MCF 10A (cell line): ENCODE measurements around the gene BCKDK. TPM values are rescaled to one million over a fixed set of nuclear protein-coding genes. Genes with fewer than 3 reads are reported as not detected.

Experiments used
- BruUV-seq: library from RNA; stranded (reverse); fragments of 400-500 nt; replicated peaks from 2 replicates; lab custom pipeline; 2021; lab: Mats Ljungman, UMichigan
- CTCF ChIA-PET: fragments of 300-600 bp; sonication (Branson Sonifier 250); formaldehyde crosslinking; extraction: SDS; loops from one replicate; lab custom pipeline; 2021; ENCODE audit warnings: antibody characterized with exemption, inconsistent platforms; lab: Yijun Ruan, JAX
- POLR2A ChIA-PET: fragments of 300-600, 350-650 bp; sonication (Branson Sonifier 250); formaldehyde crosslinking; extraction: SDS; loops from one replicate; lab custom pipeline; 2020; ENCODE audit warnings: antibody characterized with exemption, inconsistent platforms; lab: Yijun Ruan, JAX
- DNase-seq: peaks from one replicate; pipeline ENCODE4 v3.0.0-alpha.2; 2018; ENCODE audit not compliant: unreplicated experiment
- H3K27ac Mint-ChIP-seq: one replicate; pipeline ENCODE4 v1.8.0; 2022; ENCODE audit warnings: mild to moderate bottlenecking, low read depth, mixed read lengths; ENCODE audit not compliant: unreplicated experiment
- H3K27me3 Mint-ChIP-seq: one replicate; pipeline ENCODE4 v1.8.0; 2022; ENCODE audit warnings: mixed read lengths; ENCODE audit not compliant: insufficient read depth, unreplicated experiment
- H3K36me3 Mint-ChIP-seq: one replicate; pipeline ENCODE4 v1.8.0; 2022; ENCODE audit warnings: mild to moderate bottlenecking, moderate library complexity, mixed read lengths; ENCODE audit not compliant: insufficient read depth, unreplicated experiment
- H3K4me1 Mint-ChIP-seq: one replicate; pipeline ENCODE4 v1.8.0; 2022; ENCODE audit warnings: mixed read lengths; ENCODE audit not compliant: insufficient read depth, unreplicated experiment
- H3K4me3 Mint-ChIP-seq: one replicate; pipeline ENCODE4 v1.8.0; 2022; ENCODE audit warnings: mild to moderate bottlenecking, moderate library complexity, mixed read lengths; ENCODE audit not compliant: unreplicated experiment
- H3K9me3 Mint-ChIP-seq: one replicate; pipeline ENCODE4 v1.8.0; 2022; ENCODE audit warnings: mixed read lengths; ENCODE audit not compliant: unreplicated experiment
- CTCF ChIP-seq: fragments of 200-600 bp; IDR thresholded peaks from one replicate; pipeline ENCODE4 v1.8.0; 2022; ENCODE audit warnings: antibody characterized with exemption, mild to moderate bottlenecking; ENCODE audit not compliant: unreplicated experiment
- intact Hi-C: fragments of 100-400 bp; cut with micrococcal nuclease; formaldehyde crosslinking; loops from 2 replicates; pipeline ENCODE4 v1.14.1; 2022
- total RNA-seq: library from RNA; stranded (reverse); gene quantifications from 2 replicates; pipeline ENCODE4 v1.2.3, GENCODE V29; 2022

BCKDK gene
- total RNA-seq, 1 experiment from 2014 or later: 41.0 TPM

GRCh38 chr16:31118223-31119155, 10.3 kb downstream of the BCKDK start:
- H3K4me1 Mint-ChIP-seq: peaks cover 16% of the 10 kb centered on the region
- BruUV-seq: TSS peak; percentile 42
- H3K9me3 Mint-ChIP-seq: no peaks in the 10 kb centered on the region
- H3K36me3 Mint-ChIP-seq: peaks cover 64% of the 10 kb centered on the region
- intact Hi-C loops: loop anchor here (1.0 to 5.0 kb wide), 3 partner anchors 17 to 131 kb away; partner anchors contain the start of genes FUS, HSD3B7 and PRSS8
- peak overlapping the region; percentile 94 for H3K27ac Mint-ChIP-seq
- ChIA-PET CTCF (interaction anchor here (0.6 to 3.4 kb wide), 4 partner anchors 18 to 341 kb away, joined by 3 to 29 read pairs (median 5); partner anchors contain the start of gene PRSS8), POLR2A (interaction anchor here (0.6 to 7.5 kb wide), 22 partner anchors 10 to 759 kb away, joined by 3 to 201 read pairs (median 12); partner anchors contain the start of genes ARMC5, BCKDK, FUS and HSD3B7)
- DNase-seq: peak; percentile 92
- peak overlapping the region; percentile 74 for H3K4me3 Mint-ChIP-seq
- no peak for TF ChIP-seq CTCF
- H3K27me3 Mint-ChIP-seq: no peaks in the 10 kb centered on the region

- H3K4me3 Mint-ChIP-seq: no peak overlapping the region
- POLR2A ChIA-PET: interaction anchor here (3.9 to 7.5 kb wide), 2 partner anchors 14 to 26 kb away, joined by 44 to 201 read pairs; partner anchors contain the start of genes PRSS8 and VKORC1
- intact Hi-C loops: no loop called here
- TF ChIP-seq CTCF: no peak
- peaks cover 67% of the 10 kb centered on the region for H3K36me3 Mint-ChIP-seq
- no TSS peak for BruUV-seq
- H3K27me3 Mint-ChIP-seq: no peaks in the 10 kb centered on the region
- H3K4me1 Mint-ChIP-seq: peaks cover 11% of the 10 kb centered on the region
- CTCF ChIA-PET: interaction anchor here (0.7 to 2.7 kb wide), 4 partner anchors 9 to 323 kb away, joined by 3 to 25 read pairs (median 4); partner anchors contain the start of gene ZNF843
- DNase-seq: no peak
- no peaks in the 10 kb centered on the region for H3K9me3 Mint-ChIP-seq
- peak overlapping the region; percentile 94 for H3K27ac Mint-ChIP-seq
These were observed 11.9 kb downstream of the BCKDK start for GRCh38 chr16:31120129-31120528.

GRCh38 chr16:31125844-31126243, 17.7 kb downstream of the BCKDK start:
- Mint-ChIP-seq H3K4me3 (no peak overlapping the region), H3K9me3 (no peaks in the 10 kb centered on the region), H3K27ac (no peak overlapping the region), H3K4me1 (no peaks in the 10 kb centered on the region), H3K27me3 (no peaks in the 10 kb centered on the region), H3K36me3 (peaks cover 51% of the 10 kb centered on the region)
- intact Hi-C loops: no loop called here
- BruUV-seq: no TSS peak
- TF ChIP-seq CTCF: no peak
- ChIA-PET POLR2A (interaction anchor here (1.8 to 1.9 kb wide), 2 partner anchors 9 kb away, joined by 6 read pairs; partner anchors contain the start of genes KAT8 and PRSS8), CTCF (interaction anchor here (0.9 kb wide), 1 partner anchor 13 kb away, joined by 3 read pairs; no protein-coding TSS in a partner anchor)
- DNase-seq: no peak

- intact Hi-C loops: no loop called here
- Mint-ChIP-seq H3K4me1 (no peaks in the 10 kb centered on the region), H3K4me3 (no peak overlapping the region), H3K27me3 (no peaks in the 10 kb centered on the region), H3K27ac (peak overlapping the region; percentile 23), H3K36me3 (peaks cover 40% of the 10 kb centered on the region), H3K9me3 (no peaks in the 10 kb centered on the region)
- no peak for DNase-seq
- no peak for TF ChIP-seq CTCF
- ChIA-PET POLR2A (interaction anchor here (0.7 to 1.9 kb wide), 3 partner anchors 9 to 54 kb away, joined by 3 to 6 read pairs (median 5); partner anchors contain the start of genes KAT8 and PRSS8), CTCF (interaction anchor here (0.6 to 1.0 kb wide), 2 partner anchors 15 to 315 kb away, joined by 3 read pairs; partner anchors contain the start of gene ZNF843)
- BruUV-seq: no TSS peak
These were observed 19.0 kb downstream of the BCKDK start for GRCh38 chr16:31127182-31127581.
